Sigmoid colon (tissue), 7 donors: Measurements from ENCODE around the gene NPAS2. TPM values are rescaled to one million over a fixed set of nuclear protein-coding genes. Genes with fewer than 3 reads are reported as not detected.

ENCODE experiments used
- DNase-seq: peaks from one replicate; pipeline ENCODE4 v3.0.0-alpha.2; 2019
- H3K27ac ChIP-seq, 4 donors: fragments of 200-600 bp; sonication (generic); one replicate each; pipeline ENCODE4 v1.5.1; 2016 to 2019; ENCODE audit warnings: mild to moderate bottlenecking in 1 of 4
- H3K27me3 ChIP-seq, 3 donors: fragments of 200-600 bp; sonication (generic); one replicate each; pipeline ENCODE4 v1.5.1; 2019; ENCODE audit warnings: mild to moderate bottlenecking in 1 of 3
- H3K36me3 ChIP-seq, 4 donors: fragments of 200-600 bp; sonication (generic); one replicate each; pipeline ENCODE4 v1.5.1; 2016 to 2019
- H3K4me1 ChIP-seq, 4 donors: fragments of 200-600 bp; sonication (generic); one replicate each; pipeline ENCODE4 v1.5.1; 2017 to 2019
- H3K4me3 ChIP-seq, 4 donors: fragments of 200-600 bp; sonication (generic); one replicate each; pipeline ENCODE4 v1.5.1; 2017 to 2019; ENCODE audit warnings: mild to moderate bottlenecking in 2 of 4, moderate library complexity in 1 of 4
- H3K9me3 ChIP-seq, 4 donors: fragments of 200-600 bp in 3 of 4; sonication (generic) in 3 of 4; one replicate each; pipeline versions ENCODE4 v1.5.1 to v1.6.1; 2013 to 2019
- EP300 ChIP-seq, 4 donors: sonication (generic); formaldehyde crosslinking; IDR thresholded peaks; one replicate each; pipeline ENCODE4 v1.6.1; 2017; ENCODE audit warnings: antibody characterized with exemption in 4 of 4
- POLR2A ChIP-seq, 2 donors: fragments of 450-650 bp; IDR thresholded peaks; one replicate each; pipeline ENCODE4 v1.6.1; 2016; ENCODE audit warnings: antibody characterized with exemption in 2 of 2, mild to moderate bottlenecking in 2 of 2, moderate library complexity in 2 of 2
- POLR2AphosphoS5 ChIP-seq, 4 donors: sonication (generic); formaldehyde crosslinking; IDR thresholded peaks; one replicate each; pipeline ENCODE4 v1.6.1; 2017; ENCODE audit warnings: antibody characterized with exemption in 4 of 4
- WGBS, 2 donors: extraction: QIAGEN DNeasy Blood & Tissue Kit; methylation state at CpG; one replicate each; pipeline ENCODE4 v1.1.7; 2013; 5-methylcytosine and 5-hydroxymethylcytosine counted together
- intact Hi-C: fragments of 100-400 bp; cut with DNase I; formaldehyde crosslinking; loops from one replicate; pipeline ENCODE4 v1.15.1; 2023
- polyA plus RNA-seq, 3 donors: library from polyadenylated mRNA; stranded (reverse); fragments of 200-250 nt; gene quantifications; one replicate each; pipeline ENCODE4 v1.2.3, GENCODE V29; 2013
- total RNA-seq, 4 donors: library from RNA; depleted of rRNA; stranded (reverse); fragments of >200 nt; gene quantifications; one replicate each; pipeline ENCODE4 v1.1.0, GENCODE V29; 2016
- TF ChIP-seq, protein P1 (sequence below), 4 experiments: fragments of 450-650 bp in 3 of 4; fragments of 200-600 bp in 1 of 4; IDR thresholded peaks; one replicate each; pipeline ENCODE4 v1.5.1; 2016 to 2019; ENCODE audit warnings: antibody characterized with exemption in 4 of 4, mild to moderate bottlenecking in 3 of 4, moderate library complexity in 2 of 4
- donor health status: healthy with polysubstance abuse.
- donor health status: Bipolar disorder and iron deficiency.
- donor health status: healthy.

NPAS2 gene
- total and polyA plus RNA-seq, 7 donors: 14.2 to 53.9 (median 23.2) TPM

DNA sequence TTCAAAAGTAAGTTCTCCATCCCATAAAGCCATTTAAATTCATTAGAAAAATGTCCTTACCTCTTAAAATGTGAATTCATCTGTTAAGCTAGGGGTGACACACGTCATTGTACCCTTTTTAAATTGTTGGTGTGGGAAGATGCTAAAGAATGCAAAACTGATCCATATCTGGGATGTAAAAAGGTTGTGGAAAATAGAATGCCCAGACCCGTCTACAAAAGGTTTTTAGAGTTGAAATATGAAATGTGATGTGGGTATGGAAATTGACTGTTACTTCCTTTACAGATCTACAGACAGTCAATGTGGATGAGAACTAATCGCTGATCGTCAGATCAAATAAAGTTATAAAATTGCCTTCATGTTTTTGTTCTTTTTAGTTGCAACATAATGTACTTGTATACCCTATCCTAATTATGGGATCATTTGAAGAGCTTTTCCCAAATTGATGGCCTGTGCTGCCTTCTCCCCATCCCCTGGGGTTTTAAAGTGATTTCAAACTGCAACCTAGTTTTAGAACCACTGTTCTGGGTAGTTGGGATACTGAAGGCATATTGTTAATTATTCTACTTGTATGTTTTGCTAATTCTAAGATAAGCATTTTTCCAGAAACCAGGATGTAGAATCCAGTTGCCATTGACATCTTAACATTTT lies 186.3 kb downstream of the NPAS2 start:
- Histone ChIP-seq H3K27ac (no peak overlapping the region), H3K4me3 (no peak overlapping the region), H3K36me3 (peaks cover 21 to 75% (median 42%) of the 10 kb centered on the region in 4 donors), H3K27me3 (no peaks in the 10 kb centered on the region), H3K4me1 (peaks cover 0 to 36% (median 28%) of the 10 kb centered on the region in 4 donors), H3K9me3 (no peaks in the 10 kb centered on the region)
- no peak for TF ChIP-seq POLR2AphosphoS5 (IDR thresholded peaks at IDR 0.05)
- TF ChIP-seq, protein P1, sequence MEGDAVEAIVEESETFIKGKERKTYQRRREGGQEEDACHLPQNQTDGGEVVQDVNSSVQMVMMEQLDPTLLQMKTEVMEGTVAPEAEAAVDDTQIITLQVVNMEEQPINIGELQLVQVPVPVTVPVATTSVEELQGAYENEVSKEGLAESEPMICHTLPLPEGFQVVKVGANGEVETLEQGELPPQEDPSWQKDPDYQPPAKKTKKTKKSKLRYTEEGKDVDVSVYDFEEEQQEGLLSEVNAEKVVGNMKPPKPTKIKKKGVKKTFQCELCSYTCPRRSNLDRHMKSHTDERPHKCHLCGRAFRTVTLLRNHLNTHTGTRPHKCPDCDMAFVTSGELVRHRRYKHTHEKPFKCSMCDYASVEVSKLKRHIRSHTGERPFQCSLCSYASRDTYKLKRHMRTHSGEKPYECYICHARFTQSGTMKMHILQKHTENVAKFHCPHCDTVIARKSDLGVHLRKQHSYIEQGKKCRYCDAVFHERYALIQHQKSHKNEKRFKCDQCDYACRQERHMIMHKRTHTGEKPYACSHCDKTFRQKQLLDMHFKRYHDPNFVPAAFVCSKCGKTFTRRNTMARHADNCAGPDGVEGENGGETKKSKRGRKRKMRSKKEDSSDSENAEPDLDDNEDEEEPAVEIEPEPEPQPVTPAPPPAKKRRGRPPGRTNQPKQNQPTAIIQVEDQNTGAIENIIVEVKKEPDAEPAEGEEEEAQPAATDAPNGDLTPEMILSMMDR (IDR thresholded peaks at IDR 0.05): no peak
- TF ChIP-seq EP300 (IDR thresholded peaks at IDR 0.05): no peak
- no peak for TF ChIP-seq POLR2A (IDR thresholded peaks at IDR 0.05)
- no peak for DNase-seq
- intact Hi-C loops: no loop called here
- 62 to 76% methylated on average over 4 of the region's 4 CpGs for WGBS, 2 donors

DNA sequence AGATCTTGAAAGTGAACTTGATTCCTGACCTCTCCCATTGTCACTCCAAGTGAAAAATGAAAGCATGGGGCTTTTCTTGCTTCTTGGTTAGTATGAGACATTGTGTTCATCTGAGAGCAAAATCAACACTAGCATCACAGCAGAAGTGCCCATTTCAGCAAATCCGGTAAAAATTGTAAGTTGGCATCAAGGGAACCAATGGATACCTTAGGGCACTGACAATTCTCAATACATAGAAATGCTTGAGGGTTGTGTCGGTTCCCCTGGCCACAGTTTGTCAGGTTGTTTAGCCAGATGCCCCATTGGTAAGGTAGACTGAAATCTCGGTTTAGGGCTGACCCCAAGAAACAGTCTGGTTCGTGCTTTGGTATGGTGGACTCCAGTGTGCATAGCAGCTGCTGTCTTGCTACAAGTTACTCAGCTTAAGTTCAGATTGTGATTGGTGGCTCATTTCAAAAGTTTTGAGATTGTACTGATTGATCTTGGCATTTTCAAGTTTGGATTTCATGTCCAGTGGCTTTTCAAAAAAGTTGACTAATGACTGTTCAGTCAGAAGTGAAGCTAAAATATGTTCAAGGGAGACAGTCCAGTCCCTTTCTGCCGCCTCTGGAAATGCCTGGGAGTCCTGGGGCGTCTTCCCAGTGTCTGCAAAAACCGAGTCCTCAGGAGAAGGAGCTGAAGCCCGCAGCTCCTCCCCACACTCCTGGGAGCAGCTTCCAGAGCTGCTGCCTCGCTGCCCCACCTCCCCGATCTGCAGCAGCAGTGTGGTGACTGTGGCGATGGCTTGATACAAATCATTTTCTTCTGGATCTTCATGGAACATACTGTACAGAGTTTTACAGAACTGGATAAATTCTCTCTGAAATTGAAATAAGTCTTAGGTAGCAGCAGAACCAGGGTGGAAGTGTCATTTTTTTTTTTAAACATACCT lies 187.7 kb downstream of the NPAS2 start:
- Histone ChIP-seq H3K4me1 (peaks cover 0 to 28% (median 21%) of the 10 kb centered on the region in 4 donors), H3K36me3 (peaks cover 21 to 81% (median 45%) of the 10 kb centered on the region in 4 donors), H3K9me3 (no peaks in the 10 kb centered on the region), H3K27ac (no peak overlapping the region), H3K27me3 (no peaks in the 10 kb centered on the region), H3K4me3 (no peak overlapping the region)
- 78 to 88% methylated on average over 11 of the region's 11 CpGs for WGBS, 2 donors
- no peak for DNase-seq
- no peak for TF ChIP-seq POLR2A (IDR thresholded peaks at IDR 0.05)
- TF ChIP-seq EP300 (IDR thresholded peaks at IDR 0.05): no peak
- TF ChIP-seq POLR2AphosphoS5 (IDR thresholded peaks at IDR 0.05): no peak
- TF ChIP-seq, protein P1 (IDR thresholded peaks at IDR 0.05): no peak
- intact Hi-C loops: no loop called here

DNA sequence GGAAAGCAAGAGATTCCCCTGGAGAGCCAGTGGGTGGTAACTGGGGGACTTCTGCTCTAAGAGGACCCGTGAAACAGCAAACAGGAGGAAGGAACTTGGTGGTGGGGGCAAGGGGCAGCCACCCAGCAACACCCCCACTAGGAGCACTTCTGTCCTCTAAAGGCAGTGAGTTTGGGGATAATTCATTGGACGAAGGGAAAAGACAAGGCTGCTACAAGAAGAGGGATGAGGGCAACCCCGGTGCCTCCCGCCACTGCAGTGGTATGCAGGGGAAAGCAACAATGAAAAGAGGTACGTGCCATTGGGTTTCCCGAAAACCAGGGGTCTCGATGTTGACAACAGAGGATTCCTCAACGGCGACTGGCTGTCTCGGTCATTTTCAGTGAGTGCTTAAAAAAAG lies 191.2 kb downstream of the NPAS2 start:
- no peaks in the 10 kb centered on the region for H3K27me3 ChIP-seq
- peaks cover 0 to 66% (median 22%) of the 10 kb centered on the region in 4 donors for H3K36me3 ChIP-seq
- TF ChIP-seq, protein P1 (IDR thresholded peaks at IDR 0.05): no peak
- no peak for TF ChIP-seq POLR2AphosphoS5 (IDR thresholded peaks at IDR 0.05)
- TF ChIP-seq EP300 (IDR thresholded peaks at IDR 0.05): no peak
- no peak for TF ChIP-seq POLR2A (IDR thresholded peaks at IDR 0.05)
- H3K4me3 ChIP-seq: no peak overlapping the region
- no peaks in the 10 kb centered on the region for H3K9me3 ChIP-seq
- no peak overlapping the region for H3K27ac ChIP-seq
- H3K4me1 ChIP-seq: peaks cover 0 to 2% (median 0%) of the 10 kb centered on the region in 4 donors
- intact Hi-C loops: no loop called here
- DNase-seq: peak; percentile 15
- 85 to 89% methylated on average over 10 of the region's 10 CpGs for WGBS, 2 donors

DNA sequence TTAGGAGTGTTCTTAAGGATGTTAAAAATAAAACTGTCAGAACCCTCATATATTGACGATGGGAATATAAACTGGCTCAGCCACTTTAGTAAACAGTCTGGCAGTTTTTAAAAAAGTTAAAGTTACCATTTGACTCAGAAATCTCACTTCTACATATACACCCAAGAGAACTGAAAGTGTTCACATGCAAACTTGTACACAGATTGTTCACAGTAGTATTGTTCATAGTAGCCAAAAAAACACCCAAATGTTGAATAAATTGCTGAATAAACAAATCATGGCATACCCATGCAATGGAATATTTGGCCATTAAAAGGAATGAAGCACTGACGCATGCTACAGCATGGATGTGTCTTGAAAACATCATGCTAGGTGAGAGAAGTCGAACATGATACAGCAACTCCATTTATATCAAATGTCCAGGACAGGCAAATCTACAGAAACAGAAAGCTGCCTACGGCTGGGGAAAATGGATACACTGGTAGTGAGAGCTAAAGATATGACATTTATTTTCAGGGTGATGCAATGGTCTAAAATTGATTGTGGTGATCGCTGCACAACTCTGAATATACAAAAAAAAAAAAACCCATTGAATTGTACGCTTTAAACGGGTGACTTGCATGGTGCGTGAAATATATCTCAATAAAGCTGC lies 192.2 kb downstream of the NPAS2 start:
- H3K36me3 ChIP-seq: peaks cover 0 to 56% (median 14%) of the 10 kb centered on the region in 4 donors
- TF ChIP-seq, protein P1 (IDR thresholded peaks at IDR 0.05): no peak
- no peak for TF ChIP-seq POLR2A (IDR thresholded peaks at IDR 0.05)
- TF ChIP-seq EP300 (IDR thresholded peaks at IDR 0.05): no peak
- TF ChIP-seq POLR2AphosphoS5 (IDR thresholded peaks at IDR 0.05): no peak

More for the DNA sequence above, 192.2 kb downstream of the NPAS2 start:
- 54 to 64% methylated on average over 8 of the region's 8 CpGs for WGBS, 2 donors
- no peak for DNase-seq
- Histone ChIP-seq H3K9me3 (no peaks in the 10 kb centered on the region), H3K4me1 (peaks cover 0 to 2% (median 0%) of the 10 kb centered on the region in 4 donors), H3K27ac (no peak overlapping the region), H3K27me3 (no peaks in the 10 kb centered on the region), H3K4me3 (no peak overlapping the region)
- intact Hi-C loops: loop anchor here (1.0 kb wide), 2 partner anchors 140 to 193 kb away; no protein-coding TSS in a partner anchor
